ENCODE results near the gene KDSR. TPM values are rescaled to one million over a fixed set of nuclear protein-coding genes. Genes with fewer than 3 reads are reported as not detected.

Gene KDSR
- total RNA-seq, 1 donor from 2014 or later: 15.3 TPM

- no peak overlapping the region for H3K27ac Mint-ChIP-seq
- CTCF ChIA-PET: no interaction called here
- no peak for DNase-seq
- H3K9me3 Mint-ChIP-seq: no peaks in the 10 kb centered on the region
- peaks cover 7% of the 10 kb centered on the region for H3K4me1 Mint-ChIP-seq
- no peak overlapping the region for H3K4me3 Mint-ChIP-seq
- POLR2A ChIA-PET: no interaction called here
- ATAC-seq (ENCODE audit: low read depth): no peak
- TF ChIP-seq CTCF (IDR thresholded peaks at IDR 0.05): no peak
- intact Hi-C loops (cut with micrococcal nuclease): no loop called here
- H3K36me3 Mint-ChIP-seq (ENCODE audit: low read depth): peaks cover 58% of the 10 kb centered on the region
- no peaks in the 10 kb centered on the region for H3K27me3 Mint-ChIP-seq
Measured at GRCh38 chr18:63350230-63350629, 16.8 kb downstream of the KDSR start.

- no peak for TF ChIP-seq CTCF (IDR thresholded peaks at IDR 0.05)
- ChIA-PET CTCF (interaction anchor here (0.6 kb wide), 1 partner anchor 91 kb away, joined by 3 read pairs; no protein-coding TSS in a partner anchor), POLR2A (no interaction called here)
- ATAC-seq (ENCODE audit: low read depth) (no peak), DNase-seq (no peak)
- H3K4me1 Mint-ChIP-seq: peaks cover 7% of the 10 kb centered on the region
- no peaks in the 10 kb centered on the region for H3K9me3 Mint-ChIP-seq
- no peak overlapping the region for H3K4me3 Mint-ChIP-seq
- no peaks in the 10 kb centered on the region for H3K27me3 Mint-ChIP-seq
- intact Hi-C loops (cut with micrococcal nuclease): no loop called here
- no peak overlapping the region for H3K27ac Mint-ChIP-seq
- H3K36me3 Mint-ChIP-seq (ENCODE audit: low read depth): peaks cover 61% of the 10 kb centered on the region
Measured at GRCh38 chr18:63348508-63349136, 18.4 kb downstream of the KDSR start.

- intact Hi-C loops (cut with micrococcal nuclease): no loop called here
- H3K4me1 Mint-ChIP-seq: peaks cover 7% of the 10 kb centered on the region
- no peaks in the 10 kb centered on the region for H3K9me3 Mint-ChIP-seq
- no peaks in the 10 kb centered on the region for H3K27me3 Mint-ChIP-seq
- CTCF ChIA-PET: interaction anchor here (1.1 kb wide), 1 partner anchor 93 kb away, joined by 3 read pairs; no protein-coding TSS in a partner anchor
- POLR2A ChIA-PET: interaction anchor here (0.7 kb wide), 1 partner anchor 387 kb away, joined by 3 read pairs; no protein-coding TSS in a partner anchor
- DNase-seq (no peak), ATAC-seq (ENCODE audit: low read depth) (no peak)
- H3K4me3 Mint-ChIP-seq: no peak overlapping the region
- no peak overlapping the region for H3K27ac Mint-ChIP-seq
- no peak for TF ChIP-seq CTCF (IDR thresholded peaks at IDR 0.05)
- peaks cover 65% of the 10 kb centered on the region for H3K36me3 Mint-ChIP-seq (ENCODE audit: low read depth)
Measured at GRCh38 chr18:63346480-63347183, 20.4 kb downstream of the KDSR start.

- DNase-seq (no peak), ATAC-seq (ENCODE audit: low read depth) (no peak)
- Mint-ChIP-seq H3K36me3 (ENCODE audit: low read depth) (peaks cover 66% of the 10 kb centered on the region), H3K27me3 (no peaks in the 10 kb centered on the region), H3K4me3 (no peak overlapping the region), H3K4me1 (peaks cover 7% of the 10 kb centered on the region), H3K27ac (no peak overlapping the region), H3K9me3 (no peaks in the 10 kb centered on the region)
- ChIA-PET CTCF (no interaction called here), POLR2A (interaction anchor here (0.7 kb wide), 1 partner anchor 387 kb away, joined by 3 read pairs; no protein-coding TSS in a partner anchor)
- intact Hi-C loops (cut with micrococcal nuclease): no loop called here
- no peak for TF ChIP-seq CTCF (IDR thresholded peaks at IDR 0.05)
Measured at GRCh38 chr18:63346031-63346430, 21.0 kb downstream of the KDSR start.

GRCh38 chr18:63344918-63345317 is 22.1 kb downstream of the KDSR start:
- no peaks in the 10 kb centered on the region for H3K27me3 Mint-ChIP-seq
- ATAC-seq (ENCODE audit: low read depth): no peak
- no peak overlapping the region for H3K27ac Mint-ChIP-seq
- DNase-seq: no peak
- ChIA-PET POLR2A (interaction anchor here (0.6 kb wide), 1 partner anchor 77 kb away, joined by 3 read pairs; the partner anchor contains the start of gene VPS4B), CTCF (no interaction called here)
- intact Hi-C loops (cut with micrococcal nuclease): loop anchor here (5.0 kb wide), 1 partner anchor 633 kb away; no protein-coding TSS in a partner anchor
- no peak for TF ChIP-seq CTCF (IDR thresholded peaks at IDR 0.05)
- H3K4me3 Mint-ChIP-seq: no peak overlapping the region
- H3K36me3 Mint-ChIP-seq (ENCODE audit: low read depth): peaks cover 68% of the 10 kb centered on the region
- no peaks in the 10 kb centered on the region for H3K9me3 Mint-ChIP-seq
- peaks cover 7% of the 10 kb centered on the region for H3K4me1 Mint-ChIP-seq
